NK-92 treated with Interleukin-12 subunit alpha and Interleukin-12 subunit beta, amount 100 ng/mL, for 24 hours (cell line): Measurements from ENCODE around the gene MS4A8.

Experiments used
- DNase-seq: peaks from one replicate; lab custom pipeline; 2025; lab: John Stamatoyannopoulos, UW

The MS4A8 gene

GRCh38 chr11:60763692-60764369 is 64.4 kb downstream of the MS4A8 start:
- no peak for DNase-seq

GRCh38 chr11:60764879-60765278 is 65.5 kb downstream of the MS4A8 start:
- DNase-seq, result no peak

GRCh38 chr11:60765355-60765754 is 65.9 kb downstream of the MS4A8 start:
- DNase-seq, result no peak
